Measurements from ENCODE around the gene SORCS2. TPM values are rescaled to one million over a fixed set of nuclear protein-coding genes. Genes with fewer than 3 reads are reported as not detected.

Gene SORCS2
- total and polyA plus RNA-seq, 2 experiments from 2014 or later, result 0.38 to 1.4 TPM

DNA sequence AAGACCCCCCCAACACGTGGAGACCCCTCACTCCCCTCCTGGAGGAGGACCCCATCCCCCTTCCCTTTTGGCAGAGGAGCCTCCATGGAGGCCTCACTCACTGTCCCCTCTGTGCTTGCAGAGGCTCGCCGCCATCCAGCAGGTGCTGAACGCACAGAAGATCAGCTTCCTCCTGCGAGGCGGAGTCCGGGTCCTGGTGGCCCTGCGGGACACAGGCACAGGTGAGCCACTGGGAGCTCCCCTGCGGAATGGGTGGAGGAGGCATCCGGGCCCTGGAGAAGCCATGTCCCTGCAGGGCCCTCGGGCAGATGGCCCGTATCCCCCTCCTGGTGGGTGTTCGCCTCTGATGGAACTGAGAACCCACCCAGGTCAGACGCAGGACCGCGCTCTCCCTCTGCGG is 540.9 kb downstream of the SORCS2 start:
- no peaks in the 10 kb centered on the region for H3F3A ChIP-seq (ENCODE audit: insufficient read depth)
- 77 to 88% methylated on average over 15 to 16 of the region's 17 CpGs for WGBS, 2 experiments (ENCODE audit: low coverage in 1 of 2, low lambda C conversion rate in 2 of 2, missing lambda C conversion rate in 2 of 2)
- DNase-seq, result no peak
- H4K20me1 ChIP-seq (ENCODE audit: insufficient read depth), result no peaks in the 10 kb centered on the region
- no peaks in the 10 kb centered on the region for H3K9me2 ChIP-seq (ENCODE audit: insufficient read depth)
- H3K27me3 ChIP-seq (replicated peaks; ENCODE audit: insufficient read depth), result no peaks in the 10 kb centered on the region
- no peak overlapping the region for H3K9ac ChIP-seq
- no peaks in the 10 kb centered on the region for H3K4me1 ChIP-seq (ENCODE audit: insufficient read depth)
- H3K36me3 ChIP-seq (ENCODE audit: low read depth), result no peaks in the 10 kb centered on the region
- TF ChIP-seq EZH2phosphoT487 (IDR thresholded peaks at IDR 0.05; ENCODE audit: insufficient read depth, low read depth), result no peak
- TF ChIP-seq EZH2 (IDR thresholded peaks at IDR 0.05; ENCODE audit: insufficient read depth, poor library complexity, severe bottlenecking), result no peak
- H3K79me2 ChIP-seq (ENCODE audit: insufficient read depth), result no peaks in the 10 kb centered on the region
- no peak overlapping the region for H3K4me3 ChIP-seq
- H3K27ac ChIP-seq, result no peak overlapping the region
- H3K9me3 ChIP-seq (ENCODE audit: low read depth), result no peaks in the 10 kb centered on the region
- in situ Hi-C loops (cut with MboI), result no loop called here
- no peak overlapping the region for H2AFZ ChIP-seq
- no peak overlapping the region for H3K4me2 ChIP-seq (ENCODE audit: unreplicated experiment)

DNA sequence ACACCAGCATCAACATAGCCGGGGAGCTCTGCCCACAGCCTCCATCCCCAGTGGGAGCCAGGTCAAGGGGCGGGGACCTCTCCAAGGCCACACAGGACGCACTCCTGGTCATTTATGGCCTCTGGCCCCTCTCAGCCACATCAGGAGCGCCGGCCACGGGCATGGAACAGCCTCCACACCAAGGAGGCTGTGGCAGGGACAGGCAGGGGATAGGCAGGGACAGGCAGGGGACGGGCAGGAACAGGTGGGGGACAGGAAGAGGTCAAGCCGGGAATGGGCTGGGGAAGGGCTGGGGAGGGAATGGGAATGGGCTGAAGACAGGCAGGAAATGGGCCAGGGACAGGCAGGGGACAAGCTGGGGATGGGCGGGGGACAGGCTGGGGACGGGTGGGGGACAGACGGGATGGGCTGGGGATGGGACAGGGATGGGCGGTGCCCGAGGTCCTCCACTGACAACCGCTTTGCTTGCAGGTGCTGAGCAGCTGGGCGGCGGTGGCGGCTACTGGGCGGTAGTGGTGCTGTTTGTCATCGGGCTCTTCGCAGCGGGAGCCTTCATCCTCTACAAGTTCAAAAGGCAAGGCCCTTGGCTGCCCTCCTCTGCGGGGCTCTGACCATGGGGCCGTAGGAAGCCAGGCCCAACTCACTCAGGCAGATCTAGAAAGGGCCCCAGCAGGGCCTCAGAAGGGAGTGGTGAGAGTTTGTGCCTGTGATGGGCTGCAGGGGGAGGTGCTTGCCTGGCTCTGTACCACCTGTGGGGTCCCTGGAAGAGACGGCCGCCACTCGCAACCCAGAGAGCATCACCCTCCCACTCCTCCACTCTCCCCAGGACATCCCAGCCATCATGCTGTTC is 541.7 kb downstream of the SORCS2 start:
- H3K9me3 ChIP-seq (ENCODE audit: low read depth), result no peaks in the 10 kb centered on the region
- no peak overlapping the region for H3K4me3 ChIP-seq
- no peaks in the 10 kb centered on the region for H3K9me2 ChIP-seq (ENCODE audit: insufficient read depth)
- in situ Hi-C loops (cut with MboI), result no loop called here
- WGBS, 2 experiments (ENCODE audit: low coverage in 1 of 2, low lambda C conversion rate in 2 of 2, missing lambda C conversion rate in 2 of 2), result 76 to 82% methylated on average over 21 to 26 of the region's 26 CpGs
- H3K36me3 ChIP-seq (ENCODE audit: low read depth), result no peaks in the 10 kb centered on the region
- no peak overlapping the region for H3K9ac ChIP-seq
- H3F3A ChIP-seq (ENCODE audit: insufficient read depth), result no peaks in the 10 kb centered on the region
- no peak for DNase-seq
- no peak for TF ChIP-seq EZH2phosphoT487 (IDR thresholded peaks at IDR 0.05; ENCODE audit: insufficient read depth, low read depth)
- TF ChIP-seq EZH2 (IDR thresholded peaks at IDR 0.05; ENCODE audit: insufficient read depth, poor library complexity, severe bottlenecking), result no peak
- no peak overlapping the region for H3K27ac ChIP-seq
- no peak overlapping the region for H2AFZ ChIP-seq
- no peaks in the 10 kb centered on the region for H3K27me3 ChIP-seq (replicated peaks; ENCODE audit: insufficient read depth)
- no peaks in the 10 kb centered on the region for H3K4me1 ChIP-seq (ENCODE audit: insufficient read depth)
- no peaks in the 10 kb centered on the region for H3K79me2 ChIP-seq (ENCODE audit: insufficient read depth)
- no peak overlapping the region for H3K4me2 ChIP-seq (ENCODE audit: unreplicated experiment)
- no peaks in the 10 kb centered on the region for H4K20me1 ChIP-seq (ENCODE audit: insufficient read depth)

DNA sequence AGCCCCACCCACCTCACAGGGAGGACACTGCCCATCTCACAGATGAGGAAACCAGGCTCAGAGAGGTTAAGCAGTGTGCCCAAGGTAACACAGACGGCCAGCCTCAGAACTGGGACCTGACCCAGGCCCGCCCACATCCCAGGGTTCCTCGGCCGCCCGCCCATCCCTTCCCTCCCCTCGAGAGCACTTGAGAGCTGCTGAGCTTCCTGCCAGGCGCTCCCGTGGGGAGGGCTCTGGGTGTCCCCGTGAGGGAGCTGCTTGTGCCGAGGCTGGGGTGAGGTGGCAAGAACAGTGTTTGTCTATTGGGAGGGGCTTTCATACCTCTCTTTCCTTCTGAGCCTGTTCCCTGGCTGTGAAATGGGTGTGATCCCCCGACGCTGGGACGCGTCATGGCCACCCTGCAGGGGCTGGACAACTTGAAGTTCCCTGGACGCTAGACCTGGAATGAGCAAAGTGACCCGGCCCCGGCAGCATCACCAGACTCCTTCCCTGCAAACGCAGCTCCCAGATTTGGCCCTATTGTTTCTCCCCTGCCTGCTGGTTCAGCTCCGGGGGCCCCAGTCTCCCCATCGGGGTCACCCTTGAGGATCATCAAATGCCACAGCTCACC is 542.4 kb downstream of the SORCS2 start:
- no peaks in the 10 kb centered on the region for H3K4me1 ChIP-seq (ENCODE audit: insufficient read depth)
- no peak overlapping the region for H3K9ac ChIP-seq
- H3K9me3 ChIP-seq (ENCODE audit: low read depth), result no peaks in the 10 kb centered on the region
- H3K9me2 ChIP-seq (ENCODE audit: insufficient read depth), result no peaks in the 10 kb centered on the region
- TF ChIP-seq EZH2phosphoT487 (IDR thresholded peaks at IDR 0.05; ENCODE audit: insufficient read depth, low read depth) (no peak), EZH2 (IDR thresholded peaks at IDR 0.05; ENCODE audit: insufficient read depth, poor library complexity, severe bottlenecking) (no peak)
- H3K4me3 ChIP-seq, result no peak overlapping the region
- H3F3A ChIP-seq (ENCODE audit: insufficient read depth), result no peaks in the 10 kb centered on the region
- WGBS, 2 experiments (ENCODE audit: low coverage in 1 of 2, low lambda C conversion rate in 2 of 2, missing lambda C conversion rate in 2 of 2), result 70% methylated on average over 17 to 20 of the region's 20 CpGs
- no peak overlapping the region for H3K27ac ChIP-seq
- H2AFZ ChIP-seq, result no peak overlapping the region
- no peaks in the 10 kb centered on the region for H4K20me1 ChIP-seq (ENCODE audit: insufficient read depth)
- in situ Hi-C loops (cut with MboI), result no loop called here
- H3K79me2 ChIP-seq (ENCODE audit: insufficient read depth), result no peaks in the 10 kb centered on the region
- DNase-seq, result no peak
- no peak overlapping the region for H3K4me2 ChIP-seq (ENCODE audit: unreplicated experiment)
- H3K36me3 ChIP-seq (ENCODE audit: low read depth), result no peaks in the 10 kb centered on the region
- no peaks in the 10 kb centered on the region for H3K27me3 ChIP-seq (replicated peaks; ENCODE audit: insufficient read depth)

DNA sequence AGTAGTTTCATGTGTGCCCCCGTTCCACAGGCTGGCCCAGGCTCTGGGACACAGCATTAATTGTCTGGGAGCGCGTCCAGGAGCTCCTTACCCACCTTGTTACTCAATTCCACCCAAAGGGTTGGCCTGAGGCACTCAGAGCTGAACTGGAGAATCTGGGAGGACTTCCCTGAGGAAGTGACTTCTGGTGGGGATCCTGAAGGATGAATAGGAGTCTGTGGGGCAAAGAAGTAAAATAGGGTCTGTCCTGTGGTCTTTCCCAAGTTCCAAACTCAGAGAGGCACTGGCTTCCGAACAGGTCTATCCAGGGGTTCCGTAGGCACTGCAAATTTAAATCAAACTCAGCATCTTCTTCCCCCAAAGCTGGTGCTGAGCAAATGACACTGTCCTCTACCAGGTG is 543.1 kb downstream of the SORCS2 start:
- no peaks in the 10 kb centered on the region for H3K9me2 ChIP-seq (ENCODE audit: insufficient read depth)
- in situ Hi-C loops (cut with MboI), result no loop called here
- H3K79me2 ChIP-seq (ENCODE audit: insufficient read depth), result no peaks in the 10 kb centered on the region
- H3K9me3 ChIP-seq (ENCODE audit: low read depth), result no peaks in the 10 kb centered on the region
- no peak overlapping the region for H3K4me3 ChIP-seq
- H3K4me1 ChIP-seq (ENCODE audit: insufficient read depth), result no peaks in the 10 kb centered on the region
- no peak overlapping the region for H2AFZ ChIP-seq
- no peak overlapping the region for H3K9ac ChIP-seq
- no peak overlapping the region for H3K4me2 ChIP-seq (ENCODE audit: unreplicated experiment)
- no peak for DNase-seq
- H3K27ac ChIP-seq, result no peak overlapping the region
- WGBS, 2 experiments (ENCODE audit: low coverage in 1 of 2, low lambda C conversion rate in 2 of 2, missing lambda C conversion rate in 2 of 2), result 80 to 82% methylated on average over 5 of the region's 5 CpGs
- TF ChIP-seq EZH2 (IDR thresholded peaks at IDR 0.05; ENCODE audit: insufficient read depth, poor library complexity, severe bottlenecking), result no peak
- TF ChIP-seq EZH2phosphoT487 (IDR thresholded peaks at IDR 0.05; ENCODE audit: insufficient read depth, low read depth), result no peak
- no peaks in the 10 kb centered on the region for H3F3A ChIP-seq (ENCODE audit: insufficient read depth)
- H4K20me1 ChIP-seq (ENCODE audit: insufficient read depth), result no peaks in the 10 kb centered on the region
- H3K27me3 ChIP-seq (replicated peaks; ENCODE audit: insufficient read depth), result no peaks in the 10 kb centered on the region
- H3K36me3 ChIP-seq (ENCODE audit: low read depth), result no peaks in the 10 kb centered on the region

Measured in GM23248 (cell line).